ENCODE results near the gene TFPI.

Gene TFPI

GRCh38 chr2:187503700-187504099, 50.5 kb downstream of the TFPI start:
- DNase-seq = no peak

GRCh38 chr2:187502467-187502866, 51.8 kb downstream of the TFPI start:
- DNase-seq = no peak

GRCh38 chr2:187500585-187501359, 53.5 kb downstream of the TFPI start:
- DNase-seq = no peak

GRCh38 chr2:187499941-187500532, 54.2 kb downstream of the TFPI start:
- peak; percentile 5 for DNase-seq

- no peak for DNase-seq
These were observed 56.3 kb downstream of the TFPI start for GRCh38 chr2:187497858-187498463.

- DNase-seq = no peak
These were observed 57.1 kb downstream of the TFPI start for GRCh38 chr2:187497140-187497539.

GRCh38 chr2:187495324-187495723, 58.9 kb downstream of the TFPI start:
- DNase-seq = no peak

GRCh38 chr2:187493877-187494568, 60.2 kb downstream of the TFPI start:
- DNase-seq = no peak

- DNase-seq = no peak
These were observed 61.1 kb downstream of the TFPI start for GRCh38 chr2:187493180-187493579.

- DNase-seq = no peak
These were observed 68.0 kb downstream of the TFPI start for GRCh38 chr2:187486241-187486640.

GRCh38 chr2:187485523-187485922, 68.7 kb downstream of the TFPI start:
- no peak for DNase-seq

GRCh38 chr2:187483537-187483936, 70.7 kb downstream of the TFPI start:
- DNase-seq = no peak

GRCh38 chr2:187482796-187483195, 71.4 kb downstream of the TFPI start:
- DNase-seq = no peak

- DNase-seq = no peak
These were observed 72.7 kb downstream of the TFPI start for GRCh38 chr2:187481543-187481942.

GRCh38 chr2:187478719-187479118, 75.5 kb downstream of the TFPI start:
- DNase-seq = no peak

GRCh38 chr2:187477051-187477450, 77.2 kb downstream of the TFPI start:
- DNase-seq = no peak

- DNase-seq = no peak
These were observed 78.6 kb downstream of the TFPI start for GRCh38 chr2:187475499-187476248.

GRCh38 chr2:187470698-187471097, 83.5 kb downstream of the TFPI start:
- DNase-seq = no peak

GRCh38 chr2:187469538-187469937, 84.7 kb downstream of the TFPI start:
- no peak for DNase-seq

- no peak for DNase-seq
These were observed 86.0 kb downstream of the TFPI start for GRCh38 chr2:187468262-187468661.

- no peak for DNase-seq
These were observed 88.0 kb downstream of the TFPI start for GRCh38 chr2:187466129-187466792.

- DNase-seq = no peak
These were observed 91.4 kb downstream of the TFPI start for GRCh38 chr2:187462839-187463238.

All from effector CD8-positive, alpha-beta T cell (primary cell).